Activated CD8-positive, alpha-beta memory T cell treated with anti-CD3 and anti-CD28 coated beads, Interleukin-2, amount 50 U/mL, for 1 hour (primary cell): ENCODE data around the gene USP49.
A peak's percentile ranks its signal among the peaks of the same experiment; 100 is the strongest.
"Not testable (repeated sequence)": the region's sequence is repeated elsewhere in the genome, so short reads cannot be mapped to it uniquely, and the experiment has no call there.

Experiments
- DNase-seq: peaks from one replicate; pipeline ENCODE4 v3.0.0-alpha.2; 2020; ENCODE audit errors: extremely low read depth

Gene USP49

GRCh38 chr6:41779788-41780550, 115.2 kb downstream of the USP49 start, which contains the start of gene FRS3:
FRS3 (minus strand) TSS chr6:41779900; CDS start chr6:41776987, 2,913 bp downstream.
- DNase-seq = peak; percentile 93

DNA sequence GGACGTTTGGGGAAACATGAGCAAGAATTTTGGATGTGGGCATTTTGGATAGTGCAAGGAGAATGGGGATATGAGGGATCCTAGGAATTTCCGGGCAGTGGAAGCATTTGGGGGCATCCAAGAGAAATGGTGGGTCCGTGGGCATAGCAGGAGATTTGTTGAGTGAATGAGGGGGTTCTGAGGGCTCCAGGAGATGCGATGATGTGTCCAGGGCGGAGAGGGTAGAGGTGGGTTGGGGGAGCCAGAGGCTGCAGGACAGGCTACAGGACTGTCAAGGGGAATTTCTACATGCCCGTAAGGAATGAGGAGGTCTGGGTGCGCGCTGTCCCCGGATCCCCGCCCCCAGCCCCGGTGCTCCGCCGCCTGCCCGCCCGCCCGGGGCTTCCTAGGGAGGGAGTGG, 115.8 kb downstream of the USP49 start:
- DNase-seq = no peak

- no peak for DNase-seq
These were observed 116.3 kb downstream of the USP49 start for GRCh38 chr6:41778895-41779294.

- DNase-seq = no peak
These were observed 117.5 kb downstream of the USP49 start for GRCh38 chr6:41777551-41778285.

DNA sequence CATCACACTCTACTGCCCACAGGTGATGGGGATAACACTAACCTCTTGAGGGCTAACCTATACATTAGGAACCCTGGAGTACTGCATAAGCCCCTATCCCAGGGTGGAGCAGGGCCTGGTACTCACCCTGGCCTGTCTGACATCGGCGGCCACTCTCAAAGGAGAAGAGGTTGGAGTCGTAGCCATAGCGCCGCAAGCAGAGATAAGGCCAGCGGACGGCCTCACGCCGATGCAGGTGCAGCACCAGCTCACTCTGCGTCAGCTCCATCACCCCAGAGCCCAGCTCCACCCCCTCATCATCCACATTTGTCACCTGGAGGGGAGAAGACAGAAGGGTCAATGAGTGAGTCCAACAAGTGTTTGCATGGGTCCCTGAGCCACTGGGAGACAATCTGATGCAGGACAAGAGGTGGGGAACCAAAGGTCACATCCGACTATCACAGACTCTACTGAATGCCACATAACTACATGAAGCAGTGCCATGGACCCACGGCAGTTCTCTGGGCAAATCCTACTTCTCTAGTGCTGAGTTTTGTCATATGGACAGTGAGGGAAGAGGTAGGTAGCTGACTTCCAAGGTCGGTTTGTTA, 119.8 kb downstream of the USP49 start:
- DNase-seq = no peak

DNA sequence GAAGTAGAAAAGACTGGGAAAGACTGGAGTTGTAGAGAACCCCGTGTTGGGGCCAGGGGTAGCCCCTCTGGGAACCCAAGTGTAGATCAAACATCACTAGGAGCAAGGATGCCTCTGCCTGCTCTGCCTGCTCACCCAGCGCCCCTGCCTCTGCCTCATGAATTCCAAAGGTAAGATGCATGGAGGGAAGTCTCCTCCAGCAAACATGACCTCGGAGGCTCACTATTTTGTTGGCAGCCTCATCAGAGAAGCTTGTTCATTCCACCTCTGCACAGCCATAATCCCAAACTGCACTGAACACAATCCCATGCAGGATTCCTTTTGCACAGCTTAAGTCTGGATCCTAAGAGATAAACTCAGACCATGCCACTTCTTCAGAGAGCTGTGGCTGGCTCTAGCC, 120.3 kb downstream of the USP49 start:
- no peak for DNase-seq

DNA sequence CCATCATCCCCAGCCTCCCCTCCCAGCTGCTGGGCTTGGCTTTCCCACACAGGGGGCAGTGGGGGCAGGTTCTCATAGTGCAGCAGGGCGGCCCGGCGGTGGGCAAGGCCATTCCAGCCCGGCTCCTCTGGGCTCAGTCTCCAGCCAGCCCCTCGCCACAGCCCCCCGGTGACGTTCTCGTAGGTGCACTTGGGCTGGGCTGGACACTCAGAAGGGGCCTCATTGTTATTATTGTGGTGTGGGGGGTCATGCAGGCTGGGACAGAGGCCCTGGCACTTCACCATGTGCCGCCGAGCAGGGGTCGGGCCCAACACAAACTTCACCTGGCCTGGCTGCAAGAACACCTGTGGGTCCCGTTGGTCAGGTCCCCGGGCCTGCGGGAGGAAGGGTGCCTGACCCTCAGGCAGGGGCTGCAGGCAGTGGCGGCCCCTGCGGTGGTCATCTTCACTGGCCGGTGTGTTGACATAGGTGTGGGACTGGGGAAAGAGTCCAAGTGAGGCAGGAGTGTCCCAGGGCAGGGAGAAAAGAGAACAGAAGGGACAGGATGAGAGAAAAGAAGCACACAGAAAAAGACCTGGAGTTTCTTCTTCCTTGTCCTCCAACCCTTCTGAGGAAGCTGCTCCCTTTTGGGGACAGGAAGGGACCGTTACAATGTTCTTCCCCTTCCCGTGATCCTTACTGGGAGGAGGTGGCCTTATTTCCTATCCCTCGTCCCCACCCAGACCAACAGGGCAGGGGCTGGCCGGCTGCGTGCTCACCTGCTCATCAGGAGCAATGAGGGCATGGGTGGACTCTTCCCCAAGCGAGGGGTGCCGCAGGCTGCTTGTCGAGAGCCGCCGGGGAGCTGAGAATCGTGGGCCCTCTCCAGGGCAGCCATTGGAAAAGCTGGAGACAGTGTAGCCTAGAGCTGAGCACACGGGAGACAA, 123.9 kb downstream of the USP49 start:
- DNase-seq = no peak

GRCh38 chr6:41770381-41771057, 124.7 kb downstream of the USP49 start:
- no peak for DNase-seq

- no peak for DNase-seq
These were observed 125.8 kb downstream of the USP49 start for GRCh38 chr6:41769376-41769775.

GRCh38 chr6:41768545-41769308, 126.4 kb downstream of the USP49 start:
- DNase-seq = no peak

- no peak for DNase-seq
These were observed 127.9 kb downstream of the USP49 start for GRCh38 chr6:41767112-41767833.

DNA sequence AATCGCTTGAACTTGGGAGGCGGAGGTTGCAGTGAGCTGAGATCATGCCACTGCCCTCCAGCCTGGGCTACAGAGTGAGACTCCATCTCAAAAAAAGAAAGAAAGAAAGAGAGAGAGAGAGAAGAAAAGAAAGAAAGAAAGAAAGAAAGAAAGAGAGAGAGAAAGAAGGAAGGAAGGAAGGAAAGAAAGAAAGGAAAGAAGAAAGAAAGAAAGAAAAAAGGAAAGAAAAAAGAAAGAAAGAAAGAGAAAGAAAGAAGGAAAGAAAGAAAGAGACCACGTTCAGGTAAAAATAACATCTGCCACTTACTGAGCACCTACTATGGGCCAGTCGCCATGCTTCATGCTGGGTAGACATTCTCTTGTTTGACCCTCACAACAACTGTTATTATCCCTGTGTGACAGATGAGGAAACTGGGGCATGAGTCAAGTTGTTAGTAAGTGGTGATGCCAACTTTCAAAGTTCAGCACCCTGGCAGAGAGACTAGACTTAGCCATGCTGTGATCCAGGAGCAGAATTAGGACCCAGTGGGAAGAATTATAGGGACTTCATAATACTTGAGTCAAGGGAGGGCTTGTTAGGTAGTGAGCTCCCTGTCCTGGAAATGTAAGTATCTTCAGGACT, 129.0 kb downstream of the USP49 start:
- DNase-seq = not testable (repeated sequence)

DNA sequence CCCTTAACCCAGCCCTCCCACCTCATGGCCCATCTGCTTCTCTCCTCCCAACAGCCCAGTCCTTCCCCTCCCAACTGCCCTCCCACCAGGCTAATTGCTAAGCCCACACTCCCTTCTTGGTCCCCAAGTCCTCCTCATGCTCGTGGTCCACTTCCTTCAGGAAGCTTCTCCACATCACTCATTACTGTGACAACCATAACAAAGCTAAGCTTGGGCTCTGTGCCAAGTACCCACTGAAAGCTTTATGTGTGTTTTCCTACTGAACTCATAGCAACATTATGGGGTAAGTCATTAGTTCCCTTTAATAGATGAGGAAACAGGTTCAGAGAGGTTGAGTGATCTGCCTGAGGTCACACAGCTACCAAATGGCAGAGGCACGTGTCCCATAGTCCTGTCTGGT, 131.7 kb downstream of the USP49 start:
- no peak for DNase-seq

DNA sequence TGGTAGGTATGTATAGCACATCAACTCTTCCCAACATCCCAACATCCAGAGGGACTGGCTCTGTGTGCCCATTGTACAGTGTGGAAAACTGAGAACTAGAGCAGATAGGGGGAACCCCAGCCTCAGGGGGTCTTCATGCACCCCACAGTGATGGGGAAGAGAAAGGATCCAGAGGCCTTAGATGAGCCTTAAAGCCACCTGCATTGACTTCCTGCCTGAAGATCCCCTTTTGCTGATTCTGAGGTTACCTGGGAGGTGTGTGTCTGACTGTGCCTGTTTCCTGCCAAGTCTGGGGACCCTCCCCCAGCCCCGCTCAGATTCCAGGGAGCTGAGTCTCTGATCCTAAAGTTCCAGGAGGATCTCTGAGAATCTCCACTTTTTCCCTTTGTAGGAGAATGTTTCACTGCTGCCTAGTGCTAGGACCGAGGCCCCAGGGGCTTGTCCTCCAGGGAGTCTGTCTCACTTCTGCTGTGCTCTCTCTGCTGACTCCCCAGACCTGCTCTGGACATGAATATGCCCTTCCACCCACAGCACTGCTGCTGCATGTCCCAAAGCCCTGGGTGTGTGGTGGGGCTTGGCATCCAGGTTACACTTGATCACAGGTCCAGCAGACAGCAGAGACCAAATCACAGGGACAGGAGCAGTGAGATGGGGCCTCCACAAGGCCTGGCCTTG, 135.1 kb downstream of the USP49 start:
- DNase-seq = no peak

GRCh38 chr6:41759106-41759904, 135.9 kb downstream of the USP49 start:
- DNase-seq = no peak

DNA sequence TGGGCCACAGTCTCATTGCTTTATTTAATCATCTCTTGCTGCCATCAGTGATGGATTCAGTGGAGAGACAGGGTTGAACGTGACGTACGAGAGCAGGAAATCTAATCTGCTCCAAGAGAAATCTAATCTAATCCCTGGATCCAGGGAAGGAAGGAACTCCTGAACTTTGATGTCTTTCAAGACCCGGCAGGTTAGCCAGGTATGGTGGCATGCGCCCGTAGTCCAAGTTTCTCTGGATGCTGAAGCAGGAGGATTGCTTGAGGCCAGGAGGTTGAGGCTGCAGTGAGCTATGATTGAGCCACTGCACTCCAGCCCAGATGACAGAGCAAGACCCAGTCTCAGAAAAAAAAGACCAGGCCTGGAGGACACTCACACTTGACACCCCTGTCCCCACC, 136.5 kb downstream of the USP49 start:
- no peak for DNase-seq

DNA sequence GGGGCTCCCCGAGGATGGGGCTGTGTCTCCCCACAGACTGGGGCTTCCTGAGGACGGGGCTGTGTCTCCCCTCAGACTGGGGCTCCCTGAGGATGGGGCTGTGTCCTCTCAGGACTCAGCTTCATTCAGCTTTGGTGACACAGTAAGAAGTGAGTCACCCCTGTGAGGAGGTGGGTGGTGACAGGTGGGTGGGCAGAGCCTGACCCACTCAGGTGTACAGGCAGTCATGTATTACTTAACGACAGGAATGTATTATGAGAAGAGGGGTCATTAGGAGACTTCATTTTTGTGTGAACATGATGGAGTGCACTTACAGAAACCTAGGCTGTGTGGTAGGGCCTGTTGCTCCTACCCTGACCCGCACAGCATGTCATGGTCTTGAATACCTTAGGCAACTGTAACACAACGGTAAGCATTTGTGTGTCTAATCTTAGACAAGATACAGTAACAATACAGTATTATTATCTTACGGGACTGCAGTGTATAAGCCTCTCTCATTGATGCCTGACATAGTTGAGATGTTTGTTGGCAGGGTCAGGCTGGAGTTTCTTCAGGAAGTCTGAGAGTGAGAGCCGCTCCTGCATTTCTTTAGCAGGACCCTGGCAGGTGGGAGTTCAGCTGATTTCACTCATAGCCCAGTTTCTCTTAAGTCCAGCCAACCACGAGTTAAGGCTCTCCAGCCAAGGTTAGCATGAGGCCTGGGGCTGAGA, 137.1 kb downstream of the USP49 start:
- DNase-seq = no peak
